GM12878 (cell line): ENCODE data around the gene TARBP1. TPM values are rescaled to one million over a fixed set of nuclear protein-coding genes. Genes with fewer than 3 reads are reported as not detected.

ENCODE experiments used
- ATAC-seq: fragments of 200-7000 bp; cut with Tn5 transposase; 3 replicates; pipeline ENCODE4 v1.9.1; 2020; ENCODE audit warnings: mild to moderate bottlenecking, moderate library complexity
- BruUV-seq: library from RNA; stranded (reverse); fragments of 400-500 nt; replicated peaks from 2 replicates; lab custom pipeline; 2021; lab: Mats Ljungman, UMichigan
- CTCF ChIA-PET: fragments of 300-600 bp; sonication (Branson Sonifier 250); formaldehyde crosslinking; extraction: SDS; loops from one replicate; lab custom pipeline; 2021; ENCODE audit warnings: inconsistent platforms; lab: Yijun Ruan, JAX
- POLR2A ChIA-PET: fragments of 350-600 bp; formaldehyde crosslinking; extraction: SDS; loops from one replicate; lab custom pipeline; 2021; ENCODE audit warnings: inconsistent platforms; lab: Charles Lee
- RAD21 ChIA-PET: fragments of 300-600 bp; sonication (Branson Sonifier 250); formaldehyde crosslinking; loops from one replicate; lab custom pipeline; 2023; ENCODE audit warnings: antibody characterized with exemption; ENCODE audit not compliant: unreplicated experiment; lab: Charles Lee
- SMC1A ChIA-PET: fragments of 300-600 bp; sonication (Branson Sonifier 250); formaldehyde crosslinking; loops from one replicate; lab custom pipeline; 2023; ENCODE audit not compliant: unreplicated experiment, uncharacterized antibody; lab: Charles Lee
- DNase-seq: peaks from one replicate; pipeline ENCODE4 v3.0.0-alpha.2; 2011; ENCODE audit warnings: low read depth, low spot score
- FAIRE-seq: peaks from 3 replicates; lab custom pipeline; 2011; peaks lifted over from hg19 to GRCh38; lab: Jason Lieb, UNC
- H2AFZ ChIP-seq: 2 replicates; pipeline ENCODE4 v1.6.0; 2011; ENCODE audit warnings: low read depth, low read length, control low read depth; ENCODE audit not compliant: control insufficient read depth
- H3K27ac ChIP-seq: 2 replicates; pipeline ENCODE4 v1.5.1; 2011; ENCODE audit warnings: control low read depth; ENCODE audit not compliant: control insufficient read depth, insufficient read depth
- H3K27me3 ChIP-seq, 2 experiments: replicated peaks in 1 of 2; 2 replicates each; pipeline versions ENCODE4 v1.6.0 to v1.6.1; 2011; ENCODE audit warnings: low read length in 1 of 2; ENCODE audit not compliant: control insufficient read depth in 2 of 2, insufficient read depth in 2 of 2
- H3K36me3 ChIP-seq, 2 experiments: 2 replicates each; pipeline ENCODE4 v1.5.1; 2011; ENCODE audit warnings: low read length in 1 of 2; ENCODE audit not compliant: control insufficient read depth in 2 of 2, insufficient read depth in 2 of 2
- H3K4me1 ChIP-seq: 2 replicates; pipeline ENCODE4 v1.6.1; 2011; ENCODE audit warnings: mild to moderate bottlenecking, low read length, moderate library complexity, mixed read lengths; ENCODE audit not compliant: control insufficient read depth, insufficient read depth
- H3K4me2 ChIP-seq: 2 replicates; pipeline ENCODE4 v1.6.0; 2011; ENCODE audit warnings: control low read depth; ENCODE audit not compliant: control insufficient read depth, insufficient read depth
- H3K4me3 ChIP-seq: fragments of 200-600 bp; sonication (generic); 2 replicates; pipeline ENCODE4 v1.5.1; 2016
- H3K79me2 ChIP-seq: 2 replicates; pipeline ENCODE4 v1.6.0; 2011; ENCODE audit warnings: low read length; ENCODE audit not compliant: control insufficient read depth, insufficient read depth
- H3K9ac ChIP-seq: 2 replicates; pipeline ENCODE4 v1.8.0; 2011; ENCODE audit warnings: low read length, control low read depth, mixed read lengths; ENCODE audit not compliant: control insufficient read depth, insufficient read depth
- H3K9me3 ChIP-seq: replicated peaks from 3 replicates; pipeline ENCODE4 v1.5.1; 2011; ENCODE audit warnings: mild to moderate bottlenecking, low read length; ENCODE audit not compliant: control insufficient read depth, insufficient read depth
- H4K20me1 ChIP-seq: 2 replicates; pipeline ENCODE4 v1.6.0; 2011; ENCODE audit not compliant: control insufficient read depth, insufficient read depth
- CREB1 ChIP-seq: IDR thresholded peaks from 2 replicates; pipeline ENCODE4 v1.6.1; 2012; ENCODE audit warnings: low read depth, mild to moderate bottlenecking, inconsistent platforms
- EGR1 ChIP-seq, 2 experiments: IDR thresholded peaks; 1 replicate in 1 of 2; 2 replicates in 1 of 2; pipeline ENCODE4 v1.6.1; 2011 to 2012; ENCODE audit warnings: low read depth in 2 of 2, low read length in 2 of 2, borderline replicate concordance in 1 of 2, mild to moderate bottlenecking in 1 of 2, moderate library complexity in 1 of 2
- IRF4 ChIP-seq: IDR thresholded peaks from 2 replicates; pipeline ENCODE4 v1.6.1; 2011; ENCODE audit warnings: low read depth, low read length
- PAX8 ChIP-seq: fragments of 450-650 bp; IDR thresholded peaks from 2 replicates; pipeline ENCODE4 v1.6.1; 2017; ENCODE audit warnings: mild to moderate bottlenecking, moderate library complexity
- POLR2A ChIP-seq: IDR thresholded peaks from 2 replicates; pipeline ENCODE4 v1.6.1; 2011; ENCODE audit warnings: low read depth, mild to moderate bottlenecking, low read length
- SMC3 ChIP-seq: IDR thresholded peaks from 2 replicates; pipeline ENCODE4 v1.6.1; 2011; ENCODE audit warnings: low read length, improper control_type of control experiment, borderline replicate concordance
- ZNF274 ChIP-seq: IDR thresholded peaks from one replicate; pipeline ENCODE4 v1.8.0; 2011; ENCODE audit not compliant: insufficient read length, insufficient read depth
- WGBS: methylation state at CpG from one replicate; pipeline ENCODE4 v1.1.6; 2016; ENCODE audit warnings: low lambda C conversion rate; ENCODE audit not compliant: insufficient replicate concordance, insufficient coverage; ENCODE audit errors: missing lambda C conversion rate; 5-methylcytosine and 5-hydroxymethylcytosine counted together
- in situ Hi-C: fragments of 300-500 bp; cut with MboI; formaldehyde crosslinking; loops from 9 replicates; pipeline ENCODE4 v1.14.3; 2018; ENCODE audit warnings: mixed read lengths
- intact Hi-C: fragments of 100-400 bp; cut with micrococcal nuclease; formaldehyde crosslinking; loops from one replicate; pipeline ENCODE4 v1.14.2; 2022; ENCODE audit not compliant: unreplicated experiment
- polyA plus RNA-seq, 11 experiments: library from polyadenylated mRNA; depleted of rRNA in 4 of 11; unstranded in 6 of 11; stranded (reverse) in 5 of 11; fragments of >200 nt; fragmentation: Nextera tagmentation in 4 of 11; fragmentation: Illumina TruSeq in 1 of 11; extraction: Ambion mirVana in 4 of 11; extraction: Trizol in 1 of 11; gene quantifications; 1 replicate in 1 of 11; 2 replicates in 10 of 11; pipeline versions ENCODE4 v1.2.1 to v1.2.3, GENCODE V29; 2011 to 2016; ENCODE audit warnings: inconsistent platforms in 2 of 11, missing spikeins in 2 of 11, low read depth in 1 of 11
- total RNA-seq, 4 experiments: library from RNA; depleted of rRNA in 3 of 4; stranded (reverse); fragments of >200 nt in 3 of 4; fragmentation: Illumina TruSeq in 1 of 4; extraction: Trizol in 1 of 4; gene quantifications; 2 replicates each; pipeline versions ENCODE4 v1.2.1 to v1.2.3, GENCODE V29; 2013 to 2021
- TF ChIP-seq, protein P1 (sequence below): IDR thresholded peaks from 2 replicates; pipeline ENCODE4 v1.6.1; 2012; ENCODE audit warnings: low read depth, low read length, improper control_type of control experiment
- TF ChIP-seq, protein P2 (sequence below): fragments of 450-650 bp; conservative IDR thresholded peaks from 2 replicates; pipeline ENCODE4 v1.6.1; 2017; ENCODE audit warnings: mild to moderate bottlenecking, moderate library complexity
- TF ChIP-seq, protein P3 (sequence below): fragments of 450-650 bp; IDR thresholded peaks from 2 replicates; pipeline ENCODE4 v1.6.1; 2017; ENCODE audit warnings: borderline replicate concordance

The TARBP1 gene
- total and polyA plus RNA-seq, 10 of the 15 experiments (the other 5 are each of a cell fraction or from before 2014, with no cell fraction given): 10.8 to 94.4 (median 35.3) TPM

DNA sequence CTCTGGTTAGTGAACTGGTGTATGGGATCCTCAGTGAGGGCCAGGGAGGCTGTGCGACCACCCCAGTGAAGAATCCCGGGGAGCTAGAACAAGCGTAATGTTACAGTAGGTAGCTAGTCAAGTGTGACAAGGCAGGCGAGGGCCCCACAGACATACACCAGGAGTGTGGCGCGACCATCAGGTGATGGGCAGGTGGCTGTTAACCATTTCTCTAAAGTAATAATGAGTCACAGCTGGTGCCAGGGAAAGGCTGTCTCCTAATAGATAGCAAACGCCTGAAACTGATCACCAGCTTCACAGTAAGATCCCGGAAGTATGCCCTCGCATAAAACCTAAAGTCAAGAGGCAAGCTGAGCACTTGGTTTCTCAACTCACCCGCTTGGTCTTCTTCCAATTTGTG is 40.5 kb upstream of the TARBP1 start:
- no peak for DNase-seq
- H3K79me2 ChIP-seq: no peaks in the 10 kb centered on the region
- no peak overlapping the region for H3K9ac ChIP-seq
- 69% methylated on average over 10 of the region's 10 CpGs for WGBS
- H3K27ac ChIP-seq: no peak overlapping the region
- CTCF ChIA-PET: interaction anchor here (1.0 to 1.7 kb wide), 4 partner anchors 9 to 585 kb away, joined by 3 to 6 read pairs (median 4); no protein-coding TSS in a partner anchor
- H3K4me3 ChIP-seq: no peak overlapping the region
- H3K4me1 ChIP-seq: peaks cover 21% of the 10 kb centered on the region
- in situ Hi-C loops (no loop called here), intact Hi-C loops (no loop called here)
- no peak for FAIRE-seq
- TF ChIP-seq EGR1 (IDR thresholded peaks at IDR 0.05; ENCODE audit: borderline replicate concordance in 1 of 2, low read depth in 2 of 2, low read length in 2 of 2) (no peak), POLR2A (no peak), PAX8 (no peak), IRF4 (no peak), CREB1 (no peak), SMC3 (no peak), ZNF274 (no peak)
- TF ChIP-seq, protein P1, sequence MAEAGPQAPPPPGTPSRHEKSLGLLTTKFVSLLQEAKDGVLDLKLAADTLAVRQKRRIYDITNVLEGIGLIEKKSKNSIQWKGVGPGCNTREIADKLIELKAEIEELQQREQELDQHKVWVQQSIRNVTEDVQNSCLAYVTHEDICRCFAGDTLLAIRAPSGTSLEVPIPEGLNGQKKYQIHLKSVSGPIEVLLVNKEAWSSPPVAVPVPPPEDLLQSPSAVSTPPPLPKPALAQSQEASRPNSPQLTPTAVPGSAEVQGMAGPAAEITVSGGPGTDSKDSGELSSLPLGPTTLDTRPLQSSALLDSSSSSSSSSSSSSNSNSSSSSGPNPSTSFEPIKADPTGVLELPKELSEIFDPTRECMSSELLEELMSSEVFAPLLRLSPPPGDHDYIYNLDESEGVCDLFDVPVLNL: no peak
- TF ChIP-seq, protein P2, sequence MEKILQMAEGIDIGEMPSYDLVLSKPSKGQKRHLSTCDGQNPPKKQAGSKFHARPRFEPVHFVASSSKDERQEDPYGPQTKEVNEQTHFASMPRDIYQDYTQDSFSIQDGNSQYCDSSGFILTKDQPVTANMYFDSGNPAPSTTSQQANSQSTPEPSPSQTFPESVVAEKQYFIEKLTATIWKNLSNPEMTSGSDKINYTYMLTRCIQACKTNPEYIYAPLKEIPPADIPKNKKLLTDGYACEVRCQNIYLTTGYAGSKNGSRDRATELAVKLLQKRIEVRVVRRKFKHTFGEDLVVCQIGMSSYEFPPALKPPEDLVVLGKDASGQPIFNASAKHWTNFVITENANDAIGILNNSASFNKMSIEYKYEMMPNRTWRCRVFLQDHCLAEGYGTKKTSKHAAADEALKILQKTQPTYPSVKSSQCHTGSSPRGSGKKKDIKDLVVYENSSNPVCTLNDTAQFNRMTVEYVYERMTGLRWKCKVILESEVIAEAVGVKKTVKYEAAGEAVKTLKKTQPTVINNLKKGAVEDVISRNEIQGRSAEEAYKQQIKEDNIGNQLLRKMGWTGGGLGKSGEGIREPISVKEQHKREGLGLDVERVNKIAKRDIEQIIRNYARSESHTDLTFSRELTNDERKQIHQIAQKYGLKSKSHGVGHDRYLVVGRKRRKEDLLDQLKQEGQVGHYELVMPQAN: no peak
- TF ChIP-seq, protein P3, sequence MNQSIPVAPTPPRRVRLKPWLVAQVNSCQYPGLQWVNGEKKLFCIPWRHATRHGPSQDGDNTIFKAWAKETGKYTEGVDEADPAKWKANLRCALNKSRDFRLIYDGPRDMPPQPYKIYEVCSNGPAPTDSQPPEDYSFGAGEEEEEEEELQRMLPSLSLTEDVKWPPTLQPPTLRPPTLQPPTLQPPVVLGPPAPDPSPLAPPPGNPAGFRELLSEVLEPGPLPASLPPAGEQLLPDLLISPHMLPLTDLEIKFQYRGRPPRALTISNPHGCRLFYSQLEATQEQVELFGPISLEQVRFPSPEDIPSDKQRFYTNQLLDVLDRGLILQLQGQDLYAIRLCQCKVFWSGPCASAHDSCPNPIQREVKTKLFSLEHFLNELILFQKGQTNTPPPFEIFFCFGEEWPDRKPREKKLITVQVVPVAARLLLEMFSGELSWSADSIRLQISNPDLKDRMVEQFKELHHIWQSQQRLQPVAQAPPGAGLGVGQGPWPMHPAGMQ: no peak
- POLR2A ChIA-PET: interaction anchor here (0.7 to 2.0 kb wide), 4 partner anchors 11 to 23 kb away, joined by 3 to 5 read pairs (median 3); no protein-coding TSS in a partner anchor
- no peak overlapping the region for H2AFZ ChIP-seq
- BruUV-seq: no TSS peak
- no peaks in the 10 kb centered on the region for H3K9me3 ChIP-seq
- SMC1A ChIA-PET: interaction anchor here (0.7 to 1.3 kb wide), 5 partner anchors 11 to 560 kb away, joined by 3 read pairs; no protein-coding TSS in a partner anchor
- H4K20me1 ChIP-seq: no peaks in the 10 kb centered on the region
- H3K27me3 ChIP-seq: no peaks in the 10 kb centered on the region
- no peaks in the 10 kb centered on the region for H3K36me3 ChIP-seq
- H3K4me2 ChIP-seq: no peak overlapping the region
- no peak for ATAC-seq
- RAD21 ChIA-PET: no interaction called here
